A549 (cell line): ENCODE results near the gene CAMTA1.

Experiments used
- ESRRA ChIP-seq: fragments of 150-350 bp; IDR thresholded peaks from 2 replicates; pipeline ENCODE4 v1.6.1; 2014; ENCODE audit warnings: mild to moderate bottlenecking, low read length, borderline replicate concordance
- HOXB13 ChIP-seq: fragments of 250-450 bp; sonication (Bioruptor Pico); IDR thresholded peaks from 2 replicates; pipeline ENCODE4 v1.5.0; 2020; ENCODE audit warnings: low read depth, mild to moderate bottlenecking, moderate library complexity

DNA sequence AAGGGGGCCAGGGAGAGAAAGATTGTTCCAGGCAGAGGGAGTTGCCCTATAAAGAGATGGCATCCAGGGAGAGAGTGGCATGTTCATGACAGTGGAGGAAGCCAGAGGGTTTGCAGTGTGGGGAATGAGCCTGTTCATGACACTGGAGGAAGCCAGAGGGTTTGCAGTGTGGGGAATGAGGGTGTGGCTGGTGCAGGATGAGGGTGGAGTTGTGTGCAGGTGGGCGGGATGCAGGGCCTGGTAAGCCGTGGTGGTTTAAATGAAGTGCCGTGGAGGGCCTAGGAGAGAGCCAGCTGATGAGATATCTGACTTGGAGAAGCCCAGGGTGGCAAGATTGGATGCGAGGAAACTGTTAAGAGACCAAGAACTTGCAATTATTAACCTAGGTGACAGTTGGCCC, 131.8 kb downstream of the CAMTA1 start:
- no peak for TF ChIP-seq ESRRA
- TF ChIP-seq HOXB13 (CRISPR knock-in tag) = no peak
